ENCODE data around the gene GRIA4.
"Not testable (repeated sequence)": the region's sequence is repeated elsewhere in the genome, so short reads cannot be mapped to it uniquely, and the experiment has no call there.

Gene GRIA4

GRCh38 chr11:105723269-105723668, 113.4 kb downstream of the GRIA4 start:
- no peak for DNase-seq

GRCh38 chr11:105732611-105733010, 122.7 kb downstream of the GRIA4 start:
- DNase-seq = no peak

- DNase-seq = no peak
Observed at GRCh38 chr11:105734426-105734825, 124.6 kb downstream of the GRIA4 start.

- no peak for DNase-seq
Observed at GRCh38 chr11:105738251-105738650, 128.4 kb downstream of the GRIA4 start.

GRCh38 chr11:105738986-105739795, 129.3 kb downstream of the GRIA4 start:
- no peak for DNase-seq

GRCh38 chr11:105740164-105740903, 130.5 kb downstream of the GRIA4 start:
- DNase-seq = no peak

GRCh38 chr11:105741488-105742020, 131.7 kb downstream of the GRIA4 start:
- DNase-seq = no peak

GRCh38 chr11:105754260-105754659, 144.4 kb downstream of the GRIA4 start:
- no peak for DNase-seq

- DNase-seq = no peak
Observed at GRCh38 chr11:105754716-105755115, 144.8 kb downstream of the GRIA4 start.

GRCh38 chr11:105757107-105757506, 147.2 kb downstream of the GRIA4 start:
- DNase-seq = no peak

- DNase-seq = no peak
Observed at GRCh38 chr11:105763594-105763993, 153.7 kb downstream of the GRIA4 start.

- no peak for DNase-seq
Observed at GRCh38 chr11:105767931-105768330, 158.1 kb downstream of the GRIA4 start.

- no peak for DNase-seq
Observed at GRCh38 chr11:105769627-105770026, 159.8 kb downstream of the GRIA4 start.

- DNase-seq = not testable (repeated sequence)
Observed at GRCh38 chr11:105773452-105773851, 163.6 kb downstream of the GRIA4 start.

- no peak for DNase-seq
Observed at GRCh38 chr11:105774899-105775298, 165.0 kb downstream of the GRIA4 start.

- no peak for DNase-seq
Observed at GRCh38 chr11:105780781-105781525, 171.1 kb downstream of the GRIA4 start.

GRCh38 chr11:105781807-105782206, 171.9 kb downstream of the GRIA4 start:
- no peak for DNase-seq

- DNase-seq = no peak
Observed at GRCh38 chr11:105783216-105783615, 173.3 kb downstream of the GRIA4 start.

GRCh38 chr11:105785850-105786249, 176.0 kb downstream of the GRIA4 start:
- DNase-seq = not testable (repeated sequence)

GRCh38 chr11:105786741-105787140, 176.9 kb downstream of the GRIA4 start:
- no peak for DNase-seq

- DNase-seq = no peak
Observed at GRCh38 chr11:105789579-105790420, 179.9 kb downstream of the GRIA4 start.

- DNase-seq = no peak
Observed at GRCh38 chr11:105790840-105791239, 181.0 kb downstream of the GRIA4 start.
